Measurements from ENCODE around the gene FAM3D. TPM values are rescaled to one million over a fixed set of nuclear protein-coding genes. Genes with fewer than 3 reads are reported as not detected.

Gene FAM3D
- total and polyA plus RNA-seq, 9 of the 15 experiments (the other 6 are each of a cell fraction or from before 2014, with no cell fraction given): not detected

DNA sequence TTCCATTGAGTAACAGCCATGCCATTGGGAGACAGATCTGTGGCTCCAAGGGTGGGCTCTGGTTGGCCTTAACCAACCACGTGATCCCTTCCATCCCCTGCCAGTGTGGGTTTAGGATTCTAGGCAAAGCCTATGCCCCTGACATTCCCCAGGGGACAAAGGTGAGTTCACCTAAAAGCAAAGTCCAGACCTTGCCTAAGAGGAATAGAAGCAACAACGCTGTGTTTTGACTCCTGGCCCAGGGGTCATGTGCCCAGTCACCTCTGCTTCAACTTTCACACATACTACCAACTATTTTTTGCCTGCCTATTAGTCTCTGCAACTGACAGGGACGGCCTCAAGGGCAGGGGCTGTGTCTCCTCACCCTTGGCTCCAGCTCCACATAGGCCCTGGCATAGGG, 42.0 kb downstream of the FAM3D start:
- intact Hi-C loops (cut with micrococcal nuclease) (no loop called here), in situ Hi-C loops (cut with MboI) (no loop called here)
- no peaks in the 10 kb centered on the region; the same call in 1 of the 2 replicates for H4K20me1 ChIP-seq (replicated peaks; ENCODE audit: control insufficient read depth, insufficient read depth, low read length)
- no peak for DNase-seq (ENCODE audit: extremely low read depth in 1 of 4, low spot score in 3 of 4)
- CTCF ChIA-PET (ENCODE audit: low intra/inter-chr PET ratio): no interaction called here
- no peaks in the 10 kb centered on the region; a peak in 1 of 5 replicates for H3K4me1 ChIP-seq (replicated peaks in 1 of 2; ENCODE audit: control insufficient read depth in 2 of 2, insufficient read depth in 2 of 2, low read length in 2 of 2)
- BruUV-seq (replicated peaks): no TSS peak
- no peaks in the 10 kb centered on the region for H3K79me2 ChIP-seq (ENCODE audit: control insufficient read depth, insufficient read depth, low read length)
- FAIRE-seq: no peak
- POLR2A ChIA-PET: interaction anchor here (0.7 kb wide), 1 partner anchor 38 kb away, joined by 4 read pairs; no protein-coding TSS in a partner anchor
- peaks cover 3 to 56% of the 10 kb centered on the region in 2 experiments; a peak in 4 of 5 replicates for H3K27me3 ChIP-seq (ENCODE audit: control insufficient read depth in 2 of 2, insufficient read depth in 2 of 2, low read length in 2 of 2)
- no peaks in the 10 kb centered on the region for H3K36me3 ChIP-seq (ENCODE audit: control insufficient read depth, insufficient read depth, low read length)
- no peak overlapping the region for H3K9ac ChIP-seq (ENCODE audit: insufficient read depth in 1 of 2, low read depth in 2 of 2, low read length in 2 of 2)
- 0% methylated on average over 2 of the region's 3 CpGs for WGBS (ENCODE audit: insufficient coverage, low coverage, missing lambda C conversion rate)
- H3K9me3 ChIP-seq (replicated peaks; ENCODE audit: control insufficient read depth, insufficient read depth, low read depth, low read length): no peaks in the 10 kb centered on the region
- H3K4me2 ChIP-seq (ENCODE audit: insufficient read depth, low read length): no peak overlapping the region
- ATAC-seq: no peak
- no peak overlapping the region for H2AFZ ChIP-seq (ENCODE audit: low read depth, low read length)
- no peak overlapping the region for H3K27ac ChIP-seq (ENCODE audit: extremely low read depth, low read depth, low read length)
- H3K4me3 ChIP-seq: no peak overlapping the region
- H3K9me1 ChIP-seq (ENCODE audit: control insufficient read depth, insufficient read depth, low read length): no peaks in the 10 kb centered on the region
- TF ChIP-seq ELF2 (CRISPR knock-in tag; IDR thresholded peaks at IDR 0.05) (no peak), THRAP3 (IDR thresholded peaks at IDR 0.05; ENCODE audit: borderline replicate concordance) (no peak), SIN3A (IDR thresholded peaks at IDR 0.05; ENCODE audit: borderline replicate concordance in 2 of 2, control insufficient read depth in 1 of 2, low read depth in 2 of 2, low read length in 2 of 2) (no peak), CHCHD3 (CRISPR knock-in tag; IDR thresholded peaks at IDR 0.05) (no peak), JUNB (CRISPR knock-in tag; conservative IDR thresholded peaks at IDR 0.05) (no peak), ZNF239 (CRISPR knock-in tag; IDR thresholded peaks at IDR 0.05) (no peak)
- TF ChIP-seq, protein P1, sequence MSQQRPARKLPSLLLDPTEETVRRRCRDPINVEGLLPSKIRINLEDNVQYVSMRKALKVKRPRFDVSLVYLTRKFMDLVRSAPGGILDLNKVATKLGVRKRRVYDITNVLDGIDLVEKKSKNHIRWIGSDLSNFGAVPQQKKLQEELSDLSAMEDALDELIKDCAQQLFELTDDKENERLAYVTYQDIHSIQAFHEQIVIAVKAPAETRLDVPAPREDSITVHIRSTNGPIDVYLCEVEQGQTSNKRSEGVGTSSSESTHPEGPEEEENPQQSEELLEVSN (IDR thresholded peaks at IDR 0.05; ENCODE audit: borderline replicate concordance in 1 of 2, extremely low read depth in 1 of 2, insufficient read depth in 1 of 2, insufficient read length in 1 of 2, low read depth in 1 of 2, low read length in 1 of 2, poor library complexity in 1 of 2, severe bottlenecking in 1 of 2): no peak
- TF ChIP-seq, protein P2, sequence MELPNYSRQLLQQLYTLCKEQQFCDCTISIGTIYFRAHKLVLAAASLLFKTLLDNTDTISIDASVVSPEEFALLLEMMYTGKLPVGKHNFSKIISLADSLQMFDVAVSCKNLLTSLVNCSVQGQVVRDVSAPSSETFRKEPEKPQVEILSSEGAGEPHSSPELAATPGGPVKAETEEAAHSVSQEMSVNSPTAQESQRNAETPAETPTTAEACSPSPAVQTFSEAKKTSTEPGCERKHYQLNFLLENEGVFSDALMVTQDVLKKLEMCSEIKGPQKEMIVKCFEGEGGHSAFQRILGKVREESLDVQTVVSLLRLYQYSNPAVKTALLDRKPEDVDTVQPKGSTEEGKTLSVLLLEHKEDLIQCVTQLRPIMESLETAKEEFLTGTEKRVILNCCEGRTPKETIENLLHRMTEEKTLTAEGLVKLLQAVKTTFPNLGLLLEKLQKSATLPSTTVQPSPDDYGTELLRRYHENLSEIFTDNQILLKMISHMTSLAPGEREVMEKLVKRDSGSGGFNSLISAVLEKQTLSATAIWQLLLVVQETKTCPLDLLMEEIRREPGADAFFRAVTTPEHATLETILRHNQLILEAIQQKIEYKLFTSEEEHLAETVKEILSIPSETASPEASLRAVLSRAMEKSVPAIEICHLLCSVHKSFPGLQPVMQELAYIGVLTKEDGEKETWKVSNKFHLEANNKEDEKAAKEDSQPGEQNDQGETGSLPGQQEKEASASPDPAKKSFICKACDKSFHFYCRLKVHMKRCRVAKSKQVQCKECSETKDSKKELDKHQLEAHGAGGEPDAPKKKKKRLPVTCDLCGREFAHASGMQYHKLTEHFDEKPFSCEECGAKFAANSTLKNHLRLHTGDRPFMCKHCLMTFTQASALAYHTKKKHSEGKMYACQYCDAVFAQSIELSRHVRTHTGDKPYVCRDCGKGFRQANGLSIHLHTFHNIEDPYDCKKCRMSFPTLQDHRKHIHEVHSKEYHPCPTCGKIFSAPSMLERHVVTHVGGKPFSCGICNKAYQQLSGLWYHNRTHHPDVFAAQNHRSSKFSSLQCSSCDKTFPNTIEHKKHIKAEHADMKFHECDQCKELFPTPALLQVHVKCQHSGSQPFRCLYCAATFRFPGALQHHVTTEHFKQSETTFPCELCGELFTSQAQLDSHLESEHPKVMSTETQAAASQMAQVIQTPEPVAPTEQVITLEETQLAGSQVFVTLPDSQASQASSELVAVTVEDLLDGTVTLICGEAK (IDR thresholded peaks at IDR 0.05): no peak
- TF ChIP-seq, protein P2 (CRISPR knock-in tag; IDR thresholded peaks at IDR 0.05): no peak
- TF ChIP-seq, protein P3, sequence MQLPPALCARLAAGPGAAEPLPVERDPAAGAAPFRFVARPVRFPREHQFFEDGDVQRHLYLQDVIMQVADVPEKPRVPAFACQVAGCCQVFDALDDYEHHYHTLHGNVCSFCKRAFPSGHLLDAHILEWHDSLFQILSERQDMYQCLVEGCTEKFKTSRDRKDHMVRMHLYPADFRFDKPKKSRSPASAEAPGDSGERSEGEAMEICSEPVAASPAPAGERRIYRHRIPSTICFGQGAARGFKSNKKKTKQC (CRISPR knock-in tag; IDR thresholded peaks at IDR 0.05): no peak

Data from K562 (cell line).